ENCODE data around the gene OR6C4.
"Not testable (repeated sequence)": the region's sequence is repeated elsewhere in the genome, so short reads cannot be mapped to it uniquely, and the experiment has no call there.

The OR6C4 gene

GRCh38 chr12:55570060-55570459, 20.7 kb downstream of the OR6C4 start:
- not testable (repeated sequence) for H3K27ac ChIP-seq (ENCODE audit: low read length, poor library complexity, severe bottlenecking); H3K4ac ChIP-seq (ENCODE audit: low read depth in 1 of 2, low read length in 2 of 2); H3K14ac ChIP-seq (ENCODE audit: low read length in 2 of 2); H2BK120ac ChIP-seq (ENCODE audit: low read depth, low read length); H2BK12ac ChIP-seq (ENCODE audit: low read length in 2 of 2); H2AK5ac ChIP-seq (ENCODE audit: low read length, severe bottlenecking); H3K27me3 ChIP-seq (ENCODE audit: control insufficient read depth in 1 of 2, insufficient read depth in 1 of 2, low read length in 2 of 2); H3K18ac ChIP-seq (ENCODE audit: low read depth in 1 of 2, low read length in 2 of 2); H3K9ac ChIP-seq (ENCODE audit: low read length); H4K8ac ChIP-seq (ENCODE audit: low read length); H3K23ac ChIP-seq (ENCODE audit: low read length in 2 of 2); H2BK5ac ChIP-seq (ENCODE audit: low read depth, low read length, poor library complexity, severe bottlenecking); H3K4me3 ChIP-seq (ENCODE audit: insufficient read depth in 1 of 2, low read depth in 1 of 2, low read length in 2 of 2); H3K4me2 ChIP-seq (ENCODE audit: low read length, poor library complexity, severe bottlenecking); H2AFZ ChIP-seq (ENCODE audit: low read depth, low read length); H2BK15ac ChIP-seq (ENCODE audit: low read depth, poor library complexity, severe bottlenecking); DNase-seq; H3K79me1 ChIP-seq (replicated peaks; ENCODE audit: low read length, poor library complexity, severe bottlenecking); H3K4me1 ChIP-seq (ENCODE audit: control insufficient read depth, insufficient read depth, low read depth, low read length); H3K36me3 ChIP-seq (ENCODE audit: control insufficient read depth in 1 of 2, insufficient read depth in 2 of 2, low read depth in 1 of 2, low read length in 2 of 2); H4K91ac ChIP-seq (ENCODE audit: low read length)
- peaks cover 25% of the 10 kb centered on the region for H3K9me3 ChIP-seq (ENCODE audit: control insufficient read depth, low read length)

- not testable (repeated sequence) for H3K27me3 ChIP-seq (ENCODE audit: control insufficient read depth in 1 of 2, insufficient read depth in 1 of 2, low read length in 2 of 2); H3K4ac ChIP-seq (ENCODE audit: low read depth in 1 of 2, low read length in 2 of 2); H3K18ac ChIP-seq (ENCODE audit: low read depth in 1 of 2, low read length in 2 of 2); H3K9ac ChIP-seq (ENCODE audit: low read length); H2BK12ac ChIP-seq (ENCODE audit: low read length in 2 of 2); H3K23ac ChIP-seq (ENCODE audit: low read length in 2 of 2); H2AK5ac ChIP-seq (ENCODE audit: low read length, severe bottlenecking); H3K14ac ChIP-seq (ENCODE audit: low read length in 2 of 2); H2AFZ ChIP-seq (ENCODE audit: low read depth, low read length); H2BK15ac ChIP-seq (ENCODE audit: low read depth, poor library complexity, severe bottlenecking); H2BK5ac ChIP-seq (ENCODE audit: low read depth, low read length, poor library complexity, severe bottlenecking); H3K4me2 ChIP-seq (ENCODE audit: low read length, poor library complexity, severe bottlenecking); DNase-seq; H2BK120ac ChIP-seq (ENCODE audit: low read depth, low read length); H3K4me1 ChIP-seq (ENCODE audit: control insufficient read depth, insufficient read depth, low read depth, low read length); H3K4me3 ChIP-seq (ENCODE audit: insufficient read depth in 1 of 2, low read depth in 1 of 2, low read length in 2 of 2); H4K91ac ChIP-seq (ENCODE audit: low read length); H3K36me3 ChIP-seq (ENCODE audit: control insufficient read depth in 1 of 2, insufficient read depth in 2 of 2, low read depth in 1 of 2, low read length in 2 of 2); H3K79me1 ChIP-seq (replicated peaks; ENCODE audit: low read length, poor library complexity, severe bottlenecking); H4K8ac ChIP-seq (ENCODE audit: low read length); H3K27ac ChIP-seq (ENCODE audit: low read length, poor library complexity, severe bottlenecking)
- 84% methylated on average over 1 of the region's 1 CpG for WGBS
- H3K9me3 ChIP-seq (ENCODE audit: control insufficient read depth, low read length): peaks cover 26% of the 10 kb centered on the region
These were observed 21.3 kb downstream of the OR6C4 start for GRCh38 chr12:55570689-55571088.

GRCh38 chr12:55572168-55572567, 22.8 kb downstream of the OR6C4 start, which contains the start of gene OR2AP1:
Gene OR2AP1, plus strand, starts transcription at chr12:55572468. Its CDS starts 1,947 bp downstream, at chr12:55574415.
- H3K27me3 ChIP-seq (ENCODE audit: control insufficient read depth in 1 of 2, insufficient read depth in 1 of 2, low read length in 2 of 2): no peaks in the 10 kb centered on the region
- H2BK15ac ChIP-seq (ENCODE audit: low read depth, poor library complexity, severe bottlenecking): no peak within 1 kb of the TSS
- no peaks in the 10 kb centered on the region for H3K4me1 ChIP-seq (ENCODE audit: control insufficient read depth, insufficient read depth, low read depth, low read length)
- no peak within 1 kb of the TSS for H2AFZ ChIP-seq (ENCODE audit: low read depth, low read length)
- peaks cover 26% of the 10 kb centered on the region for H3K9me3 ChIP-seq (ENCODE audit: control insufficient read depth, low read length)
- H4K91ac ChIP-seq (ENCODE audit: low read length): no peak within 1 kb of the TSS
- H2BK5ac ChIP-seq (ENCODE audit: low read depth, low read length, poor library complexity, severe bottlenecking): no peak within 1 kb of the TSS
- H3K36me3 ChIP-seq (ENCODE audit: control insufficient read depth in 1 of 2, insufficient read depth in 2 of 2, low read depth in 1 of 2, low read length in 2 of 2): no peaks in the 10 kb centered on the region
- H2AK5ac ChIP-seq (ENCODE audit: low read length, severe bottlenecking): no peak within 1 kb of the TSS
- H3K23ac ChIP-seq (ENCODE audit: low read length in 2 of 2): no peak within 1 kb of the TSS
- H3K4me3 ChIP-seq (ENCODE audit: insufficient read depth in 1 of 2, low read depth in 1 of 2, low read length in 2 of 2): no peak within 1 kb of the TSS
- no peak within 1 kb of the TSS for H2BK120ac ChIP-seq (ENCODE audit: low read depth, low read length)
- no peak within 1 kb of the TSS for H2BK12ac ChIP-seq (ENCODE audit: low read length in 2 of 2)
- H3K14ac ChIP-seq (ENCODE audit: low read length in 2 of 2): no peak within 1 kb of the TSS
- WGBS: no CpG with 5 or more reads among the region's 1 CpG
- H3K79me1 ChIP-seq (replicated peaks; ENCODE audit: low read length, poor library complexity, severe bottlenecking): no peaks in the 10 kb centered on the region
- H3K4ac ChIP-seq (ENCODE audit: low read depth in 1 of 2, low read length in 2 of 2): no peak within 1 kb of the TSS
- no peak within 1 kb of the TSS for H4K8ac ChIP-seq (ENCODE audit: low read length)
- H3K9ac ChIP-seq (ENCODE audit: low read length): no peak within 1 kb of the TSS
- H3K18ac ChIP-seq (ENCODE audit: low read depth in 1 of 2, low read length in 2 of 2): no peak within 1 kb of the TSS
- H3K4me2 ChIP-seq (ENCODE audit: low read length, poor library complexity, severe bottlenecking): no peak within 1 kb of the TSS
- no peak within 1 kb of the TSS for H3K27ac ChIP-seq (ENCODE audit: low read length, poor library complexity, severe bottlenecking)
- DNase-seq: no peak

GRCh38 chr12:55582066-55582465, 32.7 kb downstream of the OR6C4 start:
- Histone ChIP-seq H2BK12ac (ENCODE audit: low read length in 2 of 2) (no peak overlapping the region), H3K4ac (ENCODE audit: low read depth in 1 of 2, low read length in 2 of 2) (no peak overlapping the region), H2AFZ (ENCODE audit: low read depth, low read length) (no peak overlapping the region), H3K79me1 (replicated peaks; ENCODE audit: low read length, poor library complexity, severe bottlenecking) (no peaks in the 10 kb centered on the region), H3K4me2 (ENCODE audit: low read length, poor library complexity, severe bottlenecking) (no peak overlapping the region), H3K27me3 (ENCODE audit: control insufficient read depth in 1 of 2, insufficient read depth in 1 of 2, low read length in 2 of 2) (no peaks in the 10 kb centered on the region), H2BK5ac (ENCODE audit: low read depth, low read length, poor library complexity, severe bottlenecking) (no peak overlapping the region), H3K36me3 (ENCODE audit: control insufficient read depth in 1 of 2, insufficient read depth in 2 of 2, low read depth in 1 of 2, low read length in 2 of 2) (no peaks in the 10 kb centered on the region), H3K14ac (ENCODE audit: low read length in 2 of 2) (no peak overlapping the region), H3K4me1 (ENCODE audit: control insufficient read depth, insufficient read depth, low read depth, low read length) (no peaks in the 10 kb centered on the region), H2AK5ac (ENCODE audit: low read length, severe bottlenecking) (no peak overlapping the region), H4K8ac (ENCODE audit: low read length) (no peak overlapping the region), H3K27ac (ENCODE audit: low read length, poor library complexity, severe bottlenecking) (no peak overlapping the region), H2BK15ac (ENCODE audit: low read depth, poor library complexity, severe bottlenecking) (no peak overlapping the region), H3K9ac (ENCODE audit: low read length) (no peak overlapping the region), H3K18ac (ENCODE audit: low read depth in 1 of 2, low read length in 2 of 2) (no peak overlapping the region), H4K91ac (ENCODE audit: low read length) (no peak overlapping the region), H3K4me3 (ENCODE audit: insufficient read depth in 1 of 2, low read depth in 1 of 2, low read length in 2 of 2) (no peak overlapping the region), H3K23ac (ENCODE audit: low read length in 2 of 2) (no peak overlapping the region), H3K9me3 (ENCODE audit: control insufficient read depth, low read length) (no peaks in the 10 kb centered on the region), H2BK120ac (ENCODE audit: low read depth, low read length) (no peak overlapping the region)
- no peak for DNase-seq
- 86% methylated on average over 1 of the region's 2 CpGs for WGBS
